Epithelial cell of proximal tubule (primary cell): ENCODE results near the gene MDFIC2. TPM values are rescaled to one million over a fixed set of nuclear protein-coding genes. Genes with fewer than 3 reads are reported as not detected.
"Not testable (repeated sequence)": the region's sequence is repeated elsewhere in the genome, so short reads cannot be mapped to it uniquely, and the experiment has no call there.

Experiments used
- DNase-seq: peaks from one replicate; pipeline ENCODE4 v3.0.0-alpha.2; 2011; ENCODE audit warnings: low read depth
- H3K4me3 ChIP-seq: 2 replicates; pipeline ENCODE4 v1.5.1; 2011; ENCODE audit warnings: low read depth, mild to moderate bottlenecking, low read length
- CTCF ChIP-seq: conservative IDR thresholded peaks from 2 replicates; pipeline ENCODE4 v1.5.1; 2012; ENCODE audit warnings: low read depth, mild to moderate bottlenecking, low read length
- total RNA-seq: library from RNA; depleted of rRNA; stranded (reverse); fragments of >200 nt; gene quantifications from 2 replicates; pipeline ENCODE4 v1.2.3, GENCODE V29; 2015

MDFIC2 gene
- total RNA-seq, 1 donor from 2014 or later: not detected

- TF ChIP-seq CTCF: no peak
- H3K4me3 ChIP-seq: no peak overlapping the region
- DNase-seq: no peak
Observed at GRCh38 chr3:70291097-70291482, 21.3 kb downstream of the MDFIC2 start.

DNA sequence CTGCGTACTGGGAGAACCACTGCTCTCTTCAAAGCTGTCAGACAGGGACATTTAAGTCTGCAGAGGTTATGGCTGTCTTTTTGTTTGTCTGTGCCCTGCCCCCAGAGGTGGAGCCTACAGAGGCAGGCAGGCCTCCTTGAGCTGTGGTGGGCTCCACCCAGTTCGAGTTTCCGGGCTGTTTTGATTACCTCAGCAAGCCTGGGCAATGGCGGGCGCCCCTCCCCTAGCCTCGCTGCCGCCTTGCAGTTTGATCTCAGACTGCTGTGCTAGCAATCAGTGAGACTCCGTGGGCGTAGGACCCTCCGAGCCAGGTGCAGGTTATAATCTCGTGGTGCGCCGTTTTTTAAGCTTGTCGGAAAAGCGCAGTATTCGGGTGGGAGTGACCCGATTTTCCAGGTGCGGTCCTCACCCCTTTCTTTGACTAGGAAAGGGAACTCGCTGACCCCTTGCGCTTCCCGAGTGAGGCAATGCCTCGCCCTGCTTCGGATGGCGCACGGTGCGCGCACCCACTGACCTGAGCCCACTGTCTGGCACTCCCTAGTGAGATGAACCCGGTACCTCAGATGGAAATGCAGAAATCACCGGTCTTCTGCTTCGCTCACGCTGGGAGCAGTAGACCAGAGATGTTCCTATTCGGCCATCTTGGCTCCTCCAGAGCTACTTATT, 21.9 kb downstream of the MDFIC2 start:
- H3K4me3 ChIP-seq, DNase-seq: not testable (repeated sequence)

DNA sequence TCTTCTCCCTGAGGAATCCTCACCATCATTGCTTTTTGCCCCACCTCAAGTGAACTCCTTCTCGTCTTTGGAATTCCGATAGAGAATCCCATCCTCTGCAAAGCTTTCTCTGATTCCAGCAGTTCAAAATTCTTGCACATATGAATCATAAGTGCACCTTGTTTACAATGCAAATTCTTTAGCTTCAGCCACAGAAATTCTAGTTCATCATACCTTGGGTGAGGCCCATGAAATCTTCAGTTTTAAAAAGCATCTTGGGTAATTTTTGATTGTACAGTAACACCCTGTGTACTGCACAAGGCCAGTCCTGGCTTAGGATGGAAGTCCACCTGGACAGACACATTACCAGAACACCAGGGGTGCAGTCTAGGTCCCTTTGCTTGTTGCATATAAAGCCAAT, 30.8 kb downstream of the MDFIC2 start:
- no peak for TF ChIP-seq CTCF
- no peak overlapping the region for H3K4me3 ChIP-seq
- DNase-seq: no peak

DNA sequence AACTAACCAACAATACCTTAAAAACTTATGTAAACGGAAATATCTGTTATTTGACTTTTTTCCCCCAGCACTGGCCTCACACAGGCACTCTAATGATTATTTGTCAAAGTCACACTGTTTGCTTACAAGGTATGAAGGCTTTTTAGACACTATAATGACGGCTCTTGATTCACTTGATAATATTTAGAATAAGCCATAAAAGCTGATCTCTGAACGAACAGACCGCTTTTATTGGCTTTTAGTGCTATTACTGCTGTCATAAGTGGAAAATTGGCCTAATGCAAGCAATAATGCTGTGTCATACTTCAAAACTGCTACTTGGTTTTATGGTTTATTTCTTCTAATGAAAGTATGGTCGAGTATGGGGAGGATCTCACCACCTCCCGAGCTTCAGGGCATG, 35.1 kb downstream of the MDFIC2 start:
- TF ChIP-seq CTCF: no peak
- DNase-seq: no peak
- H3K4me3 ChIP-seq: no peak overlapping the region

- DNase-seq: no peak
- H3K4me3 ChIP-seq: no peak overlapping the region
- no peak for TF ChIP-seq CTCF
Observed at GRCh38 chr3:70276901-70277300, 35.5 kb downstream of the MDFIC2 start.

GRCh38 chr3:70273492-70273891, 38.9 kb downstream of the MDFIC2 start:
- no peak for TF ChIP-seq CTCF
- H3K4me3 ChIP-seq: no peak overlapping the region
- no peak for DNase-seq

GRCh38 chr3:70272798-70273197, 39.6 kb downstream of the MDFIC2 start:
- H3K4me3 ChIP-seq: no peak overlapping the region
- no peak for TF ChIP-seq CTCF
- DNase-seq: no peak
